GM23338 (cell line): Measurements from ENCODE around the gene ELP2. TPM values are rescaled to one million over a fixed set of nuclear protein-coding genes. Genes with fewer than 3 reads are reported as not detected.

ENCODE experiments used
- CTCF ChIP-seq, 2 experiments: fragments of 200-600 bp in 1 of 2; sonication (generic) in 1 of 2; conservative IDR thresholded peaks; 2 replicates each; pipeline versions ENCODE4 v1.5.1 to v1.6.1; 2016 to 2017; ENCODE audit warnings: antibody characterized with exemption in 2 of 2, low read depth in 2 of 2, mild to moderate bottlenecking in 2 of 2, moderate library complexity in 1 of 2
- ETS1 ChIP-seq: IDR thresholded peaks from 2 replicates; pipeline ENCODE4 v1.6.1; 2016; ENCODE audit warnings: antibody characterized with exemption
- EZH2 ChIP-seq: fragments of 200-600 bp; sonication (generic); IDR thresholded peaks from one replicate; pipeline ENCODE4 v1.8.0; 2017; ENCODE audit warnings: antibody characterized with exemption, mild to moderate bottlenecking, low read depth; ENCODE audit not compliant: unreplicated experiment
- EZH2phosphoT487 ChIP-seq: fragments of 200-600 bp; sonication (generic); IDR thresholded peaks from one replicate; pipeline ENCODE4 v1.8.1; 2018; ENCODE audit warnings: antibody characterized with exemption; ENCODE audit not compliant: unreplicated experiment
- STAT1 ChIP-seq: IDR thresholded peaks from one replicate; pipeline ENCODE4 v1.6.1; 2016; ENCODE audit warnings: antibody characterized with exemption; ENCODE audit not compliant: unreplicated experiment
- ZNF331 ChIP-seq: fragments of 250-450 bp; sonication (Bioruptor Pico); IDR thresholded peaks from 2 replicates; pipeline ENCODE4 v1.5.0; 2020; ENCODE audit warnings: low read depth, mild to moderate bottlenecking, moderate library complexity
- ZNF462 ChIP-seq: fragments of 250-450 bp; sonication (Bioruptor Pico); IDR thresholded peaks from 2 replicates; pipeline ENCODE4 v1.5.0; 2020; ENCODE audit warnings: mild to moderate bottlenecking, moderate library complexity
- polyA plus RNA-seq: library from polyadenylated mRNA; unstranded; fragments of >200 nt; fragmentation: Nextera tagmentation; extraction: Ambion mirVana; gene quantifications from 2 replicates; pipeline ENCODE4 v1.2.1, GENCODE V29; 2016
- total RNA-seq: library from RNA; depleted of rRNA; stranded (reverse); fragments of >200 nt; shearing (Covaris generic); gene quantifications from 2 replicates; pipeline ENCODE4 v1.2.3, GENCODE V29; 2014

ELP2 gene
- total and polyA plus RNA-seq, 2 experiments from 2014 or later: 119 to 135 TPM

- TF ChIP-seq ZNF462 (CRISPR knock-in tag): no peak
- TF ChIP-seq CTCF (conservative IDR thresholded peaks at IDR 0.05; ENCODE audit: low read depth in 2 of 2): no peak
- no peak for TF ChIP-seq ETS1
- TF ChIP-seq STAT1: no peak
- TF ChIP-seq ZNF331 (CRISPR knock-in tag): no peak
- TF ChIP-seq EZH2phosphoT487: no peak
- no peak for TF ChIP-seq EZH2
Observed at GRCh38 chr18:36181898-36182506, 52.3 kb downstream of the ELP2 start (continued).
